ENCODE data around the gene ELOVL2.

The ELOVL2 gene

GRCh38 chr6:11043378-11043960 lies 636 bp downstream of the ELOVL2 start:
- TF ChIP-seq CTCF (conservative IDR thresholded peaks at IDR 0.05; ENCODE audit: low read depth, low read length), result no peak
- peak; percentile 29 for DNase-seq (ENCODE audit: low read depth)
- peak overlapping the region; percentile 56 for H3K4me3 ChIP-seq (ENCODE audit: low read depth, low read length)

DNA sequence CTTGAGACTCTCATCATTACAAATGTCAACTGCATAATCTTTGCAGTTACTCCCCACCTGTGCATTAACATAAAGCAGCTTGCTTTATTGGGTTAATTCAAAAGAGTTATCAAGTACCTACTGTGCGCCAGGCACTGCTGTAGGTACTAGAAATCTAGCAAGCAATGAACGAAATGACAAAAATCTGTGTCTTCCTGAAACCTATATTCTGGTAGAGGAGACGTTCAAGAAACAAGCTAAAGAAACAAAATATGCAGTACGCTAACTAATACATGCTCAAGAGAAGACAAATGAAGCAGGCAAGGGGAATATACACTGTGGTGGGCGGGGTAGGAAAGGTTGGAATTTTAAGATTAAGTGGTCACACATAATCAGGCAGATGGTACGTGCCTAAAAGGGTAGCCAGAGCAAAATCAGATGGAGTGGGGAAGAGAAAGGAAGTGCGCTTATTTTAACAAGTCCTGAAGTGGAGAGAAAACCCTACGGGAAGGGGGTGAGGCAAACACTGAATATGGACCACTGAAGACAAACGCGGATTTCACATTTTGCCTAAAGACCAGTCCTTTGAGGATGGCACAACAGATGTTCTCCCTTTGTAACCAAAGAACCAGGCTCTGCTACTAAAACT lies 1.2 kb downstream of the ELOVL2 start:
- H3K4me3 ChIP-seq (ENCODE audit: low read depth, low read length), result no peak overlapping the region
- DNase-seq (ENCODE audit: low read depth), result no peak
- no peak for TF ChIP-seq CTCF (conservative IDR thresholded peaks at IDR 0.05; ENCODE audit: low read depth, low read length)

DNA sequence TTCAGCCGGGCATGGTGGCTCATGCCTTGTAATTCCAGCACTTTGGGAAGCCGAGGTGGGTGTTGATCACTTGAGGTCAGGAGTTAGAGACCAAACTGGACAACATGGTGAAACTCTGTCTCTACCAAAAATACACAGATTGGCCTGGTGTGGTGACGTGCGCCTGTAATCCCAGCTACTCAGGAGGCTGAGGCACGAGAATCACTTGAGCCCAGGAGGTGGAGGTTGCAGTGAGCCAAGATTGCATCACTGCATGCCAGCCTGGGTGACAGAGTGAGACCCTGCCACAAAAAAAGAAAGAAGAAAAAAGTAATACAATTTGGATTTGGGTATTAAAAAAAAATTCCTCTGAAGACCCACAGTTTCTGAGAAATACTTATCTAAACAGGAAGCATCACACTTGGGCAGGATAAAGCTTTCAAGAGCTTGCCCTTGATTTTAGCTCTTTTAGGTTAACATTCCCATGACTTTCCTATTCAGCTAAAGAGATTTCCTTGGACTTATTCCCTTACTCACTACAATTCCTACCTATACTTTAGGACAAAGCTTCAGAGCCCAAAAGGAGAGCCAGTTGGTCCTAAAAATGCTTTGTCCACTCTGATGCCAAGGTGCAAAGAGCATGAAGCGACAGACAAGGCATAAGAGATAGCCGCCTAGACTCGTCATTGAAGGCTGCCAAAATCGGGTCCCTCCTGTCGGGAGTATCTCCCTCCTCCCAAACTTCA lies 1.9 kb downstream of the ELOVL2 start:
- DNase-seq (ENCODE audit: low read depth), result no peak
- TF ChIP-seq CTCF (conservative IDR thresholded peaks at IDR 0.05; ENCODE audit: low read depth, low read length), result no peak
- H3K4me3 ChIP-seq (ENCODE audit: low read depth, low read length), result no peak overlapping the region

DNA sequence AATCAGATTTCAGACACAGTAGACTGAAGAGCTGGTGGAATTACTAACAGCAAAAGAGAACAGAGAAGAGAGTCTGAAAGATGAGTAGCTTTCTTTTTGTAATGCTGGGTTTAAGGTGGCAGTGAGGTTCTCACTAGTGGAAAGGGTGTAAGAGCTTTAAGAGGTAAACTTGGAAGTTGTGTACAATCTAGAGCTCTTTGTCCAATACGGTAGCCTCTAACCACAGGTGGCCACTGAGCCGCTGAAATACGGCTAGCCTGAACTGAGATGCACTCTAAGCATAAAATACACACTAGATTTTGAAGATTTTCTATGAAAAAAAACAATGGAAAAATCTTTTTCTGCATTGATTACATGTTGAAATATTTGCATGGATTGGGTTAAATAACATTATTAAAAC lies 4.0 kb downstream of the ELOVL2 start:
- no peak overlapping the region for H3K4me3 ChIP-seq (ENCODE audit: low read depth, low read length)
- DNase-seq (ENCODE audit: low read depth), result no peak
- TF ChIP-seq CTCF (conservative IDR thresholded peaks at IDR 0.05; ENCODE audit: low read depth, low read length), result no peak

DNA sequence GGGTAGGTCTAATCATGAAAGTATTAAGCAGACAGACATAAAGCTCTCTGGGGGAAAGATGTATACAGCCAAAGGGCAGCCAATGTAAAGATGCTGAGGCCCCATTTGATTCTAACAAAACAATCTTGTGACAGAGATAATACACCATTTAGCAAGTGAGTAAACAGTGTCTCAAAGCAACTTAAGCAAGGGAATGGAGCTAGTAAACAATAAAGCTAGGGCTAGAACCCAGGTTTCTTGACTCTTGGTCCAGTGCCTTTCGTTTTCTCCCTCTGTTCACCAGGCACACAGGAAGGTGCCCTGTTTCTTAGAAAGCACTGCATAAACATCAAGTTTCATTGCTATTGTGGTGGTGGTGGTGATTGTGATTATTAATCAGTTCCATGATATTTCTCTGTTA lies 5.1 kb downstream of the ELOVL2 start:
- no peak for TF ChIP-seq CTCF (conservative IDR thresholded peaks at IDR 0.05; ENCODE audit: low read depth, low read length)
- no peak for DNase-seq (ENCODE audit: low read depth)
- no peak overlapping the region for H3K4me3 ChIP-seq (ENCODE audit: low read depth, low read length)

DNA sequence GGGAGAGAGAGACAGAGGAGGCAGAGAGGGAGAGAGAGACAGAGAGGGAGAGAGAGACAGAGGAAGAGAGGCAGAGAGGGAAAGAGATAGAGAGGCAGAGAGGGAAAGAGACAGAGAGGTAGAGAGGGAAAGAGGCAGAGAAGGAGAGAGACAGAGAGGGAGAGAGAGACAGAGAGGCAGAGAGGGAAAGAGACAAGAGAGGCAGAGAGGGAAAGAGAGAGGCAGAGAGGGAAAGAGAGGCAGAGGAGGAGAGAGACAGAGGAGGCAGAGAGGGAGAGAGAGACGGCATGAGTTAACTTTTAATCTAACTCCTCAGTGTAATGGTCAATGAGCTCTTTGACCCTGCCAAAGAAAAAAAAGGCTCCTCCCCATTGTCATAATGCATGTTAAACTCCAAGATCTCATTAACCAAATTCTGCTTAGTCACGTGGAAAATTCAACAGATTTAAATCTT lies 7.1 kb downstream of the ELOVL2 start:
- H3K4me3 ChIP-seq (ENCODE audit: low read depth, low read length), result no peak overlapping the region
- DNase-seq (ENCODE audit: low read depth), result no peak
- TF ChIP-seq CTCF (conservative IDR thresholded peaks at IDR 0.05; ENCODE audit: low read depth, low read length), result no peak

All from choroid plexus epithelial cell (primary cell).